HG03460 (cell line): ENCODE results near the gene BLZF1.
"Not testable (repeated sequence)": the region's sequence is repeated elsewhere in the genome, so short reads cannot be mapped to it uniquely, and the experiment has no call there.

Source experiments
- ATAC-seq: cut with Tn5 transposase; IDR thresholded peaks from one replicate; pipeline ENCODE4 v1.9.1; 2021; ENCODE audit not compliant: unreplicated experiment

BLZF1 gene

GRCh38 chr1:169348383-169349036 lies 19.5 kb upstream of the BLZF1 start:
- no peak for ATAC-seq

DNA sequence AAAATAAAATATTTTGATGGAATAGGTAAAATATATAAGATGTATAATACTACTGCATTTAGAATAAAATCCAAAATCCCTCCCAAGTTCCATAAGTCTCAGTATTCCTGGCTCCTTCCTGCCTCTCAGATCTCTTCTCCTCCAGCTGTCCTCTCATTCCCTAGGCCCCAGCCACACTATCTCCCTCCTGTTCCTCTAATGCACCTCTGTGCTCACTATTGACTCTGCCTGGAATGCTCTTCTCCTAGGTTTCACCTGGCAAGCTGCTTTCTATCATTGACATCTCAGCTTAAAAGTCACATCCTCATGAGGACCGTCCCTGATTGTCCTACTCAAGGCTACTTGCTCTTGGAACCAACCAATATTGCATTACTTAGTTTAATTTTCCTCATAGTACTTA lies 7.6 kb upstream of the BLZF1 start:
- ATAC-seq = no peak

- no peak for ATAC-seq
These were observed 6.7 kb upstream of the BLZF1 start for GRCh38 chr1:169361281-169361680.

- peak; percentile 25 for ATAC-seq
These were observed 4.8 kb upstream of the BLZF1 start for GRCh38 chr1:169363046-169363730.

GRCh38 chr1:169364948-169365347 lies 3.0 kb upstream of the BLZF1 start:
- no peak for ATAC-seq

DNA sequence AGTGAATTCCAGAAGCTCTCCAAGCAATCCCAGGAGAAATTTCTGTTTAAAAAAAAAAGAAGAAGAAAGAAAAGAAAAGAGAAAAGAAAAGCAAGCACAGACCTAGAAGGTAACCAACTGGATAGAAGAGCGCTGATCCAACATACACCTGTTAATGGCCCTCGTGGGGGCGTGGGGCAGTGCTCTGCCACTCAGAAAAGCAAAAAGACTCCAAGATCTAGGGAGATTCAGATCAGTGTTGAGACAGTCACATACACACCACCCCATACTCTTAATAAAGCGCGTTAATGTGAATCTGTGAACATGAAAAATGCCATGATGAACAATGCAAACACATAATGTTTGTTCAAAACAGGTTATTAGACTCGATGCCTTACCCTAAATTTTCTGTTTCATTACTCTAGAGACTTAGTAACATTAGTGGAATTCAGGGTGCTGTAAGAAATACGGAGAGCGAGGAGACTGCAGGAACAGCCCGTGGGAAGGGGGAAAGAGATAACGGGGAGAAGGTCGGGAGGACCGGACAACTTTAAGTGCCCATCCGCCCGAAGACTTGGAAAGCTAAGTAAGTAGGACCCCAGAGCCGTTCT lies 804 bp upstream of the BLZF1 start:
- ATAC-seq = no peak

GRCh38 chr1:169368406-169368769 lies 393 bp downstream of the BLZF1 start:
- no peak for ATAC-seq

- no peak for ATAC-seq
These were observed 3.4 kb downstream of the BLZF1 start for GRCh38 chr1:169371404-169371803.

- no peak for ATAC-seq
These were observed 13.2 kb downstream of the BLZF1 start for GRCh38 chr1:169381162-169381561.

GRCh38 chr1:169383449-169383848 lies 15.5 kb downstream of the BLZF1 start:
- ATAC-seq = no peak

- no peak for ATAC-seq
These were observed 19.4 kb downstream of the BLZF1 start for GRCh38 chr1:169387399-169387798.

- ATAC-seq = no peak
These were observed 22.3 kb downstream of the BLZF1 start for GRCh38 chr1:169390303-169390702.

DNA sequence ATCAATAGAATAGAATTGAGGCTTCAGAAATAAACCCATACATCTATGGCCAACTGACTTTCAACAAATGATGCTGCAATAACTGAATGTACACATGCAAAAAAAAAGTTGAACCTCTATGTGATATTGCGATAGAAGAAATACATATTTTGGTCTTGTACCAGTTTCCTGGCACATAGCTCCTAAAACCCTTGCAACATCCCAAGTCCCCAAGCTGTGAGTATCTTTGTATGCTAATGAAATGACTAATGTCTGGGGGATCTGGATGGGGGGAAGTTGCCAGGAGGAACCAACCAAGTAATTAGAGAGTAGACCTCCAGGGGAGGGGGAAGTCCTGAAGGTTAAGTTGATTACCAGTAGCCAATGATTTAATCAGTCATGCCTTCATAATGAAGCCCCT lies 24.4 kb downstream of the BLZF1 start:
- no peak for ATAC-seq

DNA sequence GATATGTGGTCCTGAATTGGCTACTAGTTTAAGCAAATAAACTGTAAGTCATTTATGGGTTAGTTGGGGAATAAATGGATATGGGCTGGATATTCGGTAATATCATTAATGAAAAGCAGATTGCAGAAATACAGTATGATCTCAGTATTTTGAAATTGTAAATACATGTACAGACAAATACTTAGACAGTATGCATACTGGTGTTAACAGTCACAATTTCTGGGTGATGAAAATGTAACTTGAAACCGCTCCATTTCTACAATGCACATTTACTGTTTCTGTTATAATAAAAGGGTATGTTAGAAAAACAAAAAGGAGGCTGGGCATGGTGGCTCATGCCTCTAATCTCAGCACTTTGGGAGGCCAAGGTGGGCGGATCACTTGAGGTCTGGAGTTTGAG lies 28.0 kb downstream of the BLZF1 start:
- ATAC-seq = no peak

- ATAC-seq = not testable (repeated sequence)
These were observed 34.6 kb downstream of the BLZF1 start for GRCh38 chr1:169402578-169402977.

- ATAC-seq = not testable (repeated sequence)
These were observed 40.3 kb downstream of the BLZF1 start for GRCh38 chr1:169408340-169408739.

DNA sequence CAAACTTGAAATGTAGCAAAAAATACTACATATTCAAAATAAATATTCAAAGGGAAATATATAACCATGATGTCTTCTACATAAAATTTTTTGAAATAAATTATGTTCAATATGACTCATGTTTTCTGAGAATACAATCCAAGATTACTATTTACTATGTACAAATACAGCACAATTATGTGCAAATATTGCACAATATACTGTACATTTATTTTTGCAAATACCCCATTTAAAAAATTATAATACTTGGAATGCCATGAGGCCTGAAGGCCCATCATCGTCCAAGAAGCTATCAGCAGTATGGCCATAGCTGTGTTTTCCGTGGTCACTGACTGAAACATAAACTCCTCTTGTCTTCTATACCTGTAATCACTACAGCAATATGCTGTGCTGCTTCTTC lies 47.0 kb downstream of the BLZF1 start:
- no peak for ATAC-seq

DNA sequence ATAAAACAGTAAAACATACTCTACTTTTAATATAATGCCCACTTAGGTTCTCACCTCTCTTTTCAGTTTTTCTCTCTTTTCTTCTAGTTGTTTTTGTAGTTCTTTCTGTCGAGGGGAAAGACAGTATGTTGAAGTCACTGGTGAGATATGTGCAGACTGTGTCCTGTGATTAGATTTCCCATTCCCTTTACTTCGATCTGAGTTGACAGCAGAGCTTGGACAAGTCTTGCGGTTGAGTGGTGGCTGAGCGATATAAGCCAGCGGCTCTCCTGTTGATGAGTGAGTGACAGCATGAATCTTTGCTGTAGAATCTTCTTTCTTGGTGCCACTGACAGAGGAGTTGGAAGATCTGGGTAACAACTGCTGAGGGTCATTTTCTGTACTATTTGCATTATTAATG lies 53.3 kb downstream of the BLZF1 start:
- no peak for ATAC-seq

DNA sequence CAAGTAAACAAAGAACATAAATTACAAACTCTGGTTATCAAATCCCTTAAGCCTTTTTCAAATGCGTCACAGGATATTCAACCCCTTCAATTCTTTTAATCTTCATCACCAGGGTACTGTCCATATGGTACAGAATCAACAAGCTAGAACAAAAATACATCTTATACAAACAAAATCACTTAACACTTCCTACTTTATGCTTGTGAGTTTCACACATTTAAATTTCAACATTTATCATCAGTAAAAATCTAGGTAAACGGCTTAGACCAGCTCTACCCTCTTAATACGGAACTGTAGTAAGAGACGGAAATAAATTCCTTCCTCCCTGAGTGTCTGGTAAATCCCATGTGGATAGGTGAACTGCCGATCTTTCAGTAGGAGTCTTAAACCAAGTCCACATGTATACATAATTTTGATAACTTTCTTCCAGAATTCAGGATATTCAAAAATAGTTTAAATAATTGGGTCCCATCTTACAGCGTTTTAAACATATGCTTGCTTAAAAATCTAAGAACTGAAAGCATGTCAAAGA lies 58.2 kb downstream of the BLZF1 start:
- ATAC-seq = no peak

DNA sequence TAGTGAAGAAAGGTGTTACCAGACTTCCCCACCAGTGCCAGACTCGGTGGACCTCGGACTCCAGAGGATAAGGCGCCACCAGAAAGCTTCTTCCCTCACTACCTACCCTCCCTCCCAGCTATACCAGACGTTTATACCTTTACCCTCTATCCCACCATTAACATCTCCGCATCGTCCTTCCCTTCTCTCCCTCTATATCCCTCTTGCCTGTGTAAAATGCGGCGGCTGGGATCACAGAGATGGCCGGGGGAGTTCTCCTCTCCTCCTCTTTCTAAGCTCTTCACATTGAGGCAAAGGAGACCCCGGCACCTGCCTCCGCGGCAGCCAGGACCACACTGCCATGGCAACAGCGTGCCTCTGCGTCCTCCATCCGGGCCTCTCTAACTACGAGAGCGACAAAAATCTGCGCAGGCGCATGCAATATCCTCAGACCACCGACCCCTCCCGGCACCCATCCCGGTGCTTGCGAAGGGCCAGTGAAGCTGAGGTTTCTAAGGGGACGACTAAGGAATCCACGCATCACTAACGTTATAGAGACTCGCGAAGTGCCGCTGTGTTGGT lies 59.2 kb downstream of the BLZF1 start, which contains the start of gene CCDC181:
Gene CCDC181 (minus strand): TSS at position 394 of the 561 bp plus-strand sequence. CDS start 2,547 bp downstream, outside the sequence.
- peak; percentile 83 for ATAC-seq
